Hippocampal formation (tissue), 2 donors: ENCODE results near the gene PTGDR2.

ENCODE experiments used
- DNase-seq, 2 donors: peaks; one replicate each; lab custom pipeline; 2025; lab: John Stamatoyannopoulos, UW

Gene PTGDR2

DNA sequence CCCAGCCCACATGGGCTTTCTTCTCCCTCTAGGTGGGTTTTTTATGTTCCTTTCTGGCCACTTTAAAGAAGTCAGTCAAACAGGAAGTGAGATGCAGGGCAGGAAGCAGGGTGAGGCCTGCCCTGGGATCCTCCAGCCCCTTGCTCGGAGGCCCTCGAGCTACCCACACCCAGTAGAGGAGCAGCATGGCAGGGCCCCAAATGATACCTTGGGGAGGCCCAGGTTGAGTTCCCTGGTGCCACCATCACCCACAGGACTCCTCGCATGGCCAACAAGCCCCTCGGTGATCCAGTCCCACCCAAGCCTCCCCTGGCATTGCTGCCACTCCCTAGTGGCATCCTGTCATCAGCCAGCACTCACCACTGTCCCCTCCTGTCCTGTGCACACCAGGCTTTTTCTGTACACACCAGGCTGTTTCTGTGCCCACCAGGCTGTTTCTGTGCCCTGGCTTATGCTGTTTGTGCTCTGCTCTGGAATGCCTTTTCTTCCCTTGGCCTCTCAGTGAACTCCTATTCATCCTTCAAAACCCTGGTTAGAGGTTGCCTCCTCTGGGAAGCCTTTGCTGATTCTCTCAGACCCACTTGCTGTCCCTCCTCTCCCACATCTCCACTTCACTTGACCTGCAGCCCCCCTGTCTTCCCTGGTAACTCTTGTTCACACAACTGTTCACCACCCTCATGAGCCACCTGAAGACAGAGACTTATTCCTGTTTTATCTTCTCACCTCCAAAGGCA is 3.1 kb upstream of the PTGDR2 start:
- DNase-seq: no peak

DNA sequence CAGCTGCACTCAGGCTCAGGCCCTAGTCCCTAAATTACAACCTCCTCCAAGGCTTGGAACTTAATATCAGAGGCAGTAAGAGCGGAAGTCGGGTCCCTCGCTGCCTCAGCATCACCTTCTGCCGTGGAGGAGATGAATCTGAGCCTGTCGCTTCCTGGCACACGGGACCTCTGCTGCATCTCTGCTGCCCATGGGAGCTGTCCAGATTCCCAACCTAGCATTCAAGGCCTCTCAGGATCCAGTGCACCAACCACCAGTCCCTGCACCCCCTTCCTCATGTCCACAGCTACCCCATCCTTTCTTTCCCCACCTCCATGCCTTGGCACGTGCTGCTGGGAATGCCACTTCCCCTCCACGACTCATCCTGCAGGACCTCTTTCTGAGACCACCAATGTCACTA is 2.5 kb upstream of the PTGDR2 start:
- no peak for DNase-seq

DNA sequence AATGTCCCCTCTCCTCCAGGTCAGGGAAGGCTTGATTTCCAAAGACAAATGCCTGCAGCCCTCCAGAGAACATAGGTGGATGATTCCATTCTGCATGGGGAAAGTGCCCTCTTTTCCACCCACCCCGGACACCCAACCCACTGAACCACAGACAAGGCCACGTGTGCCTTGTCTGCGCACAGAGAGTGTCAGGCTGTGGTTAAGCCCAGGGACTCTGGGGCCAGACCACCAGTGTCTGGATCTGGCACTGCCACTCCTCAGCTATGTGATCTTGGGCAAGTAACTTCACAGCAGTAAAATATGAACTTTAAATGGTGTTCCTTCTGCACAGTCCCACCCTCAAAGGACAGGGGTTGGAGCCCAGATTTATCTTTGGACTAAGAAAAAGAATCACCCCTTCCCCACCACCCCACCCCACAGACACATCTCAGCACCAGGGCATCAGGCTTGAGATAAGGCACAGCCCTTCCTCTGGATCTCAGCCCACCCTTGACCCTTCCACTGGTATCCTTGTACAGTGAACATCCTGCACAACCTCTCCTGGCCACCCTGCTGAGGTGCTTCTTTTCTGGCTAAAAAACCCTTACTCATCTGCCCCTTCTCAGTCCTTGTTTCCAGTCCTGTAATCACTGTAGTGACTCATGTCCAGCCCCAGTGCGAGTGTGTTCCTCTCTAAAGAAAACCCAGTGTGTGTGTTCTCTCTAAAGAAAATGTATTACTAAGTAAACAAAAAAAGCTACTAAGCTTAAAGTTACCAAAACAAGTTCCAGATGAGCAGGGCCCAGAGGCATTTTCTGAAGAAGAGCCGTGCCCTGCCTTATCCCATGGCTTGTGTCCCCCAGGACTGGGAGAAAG is 1.9 kb upstream of the PTGDR2 start:
- no peak for DNase-seq

DNA sequence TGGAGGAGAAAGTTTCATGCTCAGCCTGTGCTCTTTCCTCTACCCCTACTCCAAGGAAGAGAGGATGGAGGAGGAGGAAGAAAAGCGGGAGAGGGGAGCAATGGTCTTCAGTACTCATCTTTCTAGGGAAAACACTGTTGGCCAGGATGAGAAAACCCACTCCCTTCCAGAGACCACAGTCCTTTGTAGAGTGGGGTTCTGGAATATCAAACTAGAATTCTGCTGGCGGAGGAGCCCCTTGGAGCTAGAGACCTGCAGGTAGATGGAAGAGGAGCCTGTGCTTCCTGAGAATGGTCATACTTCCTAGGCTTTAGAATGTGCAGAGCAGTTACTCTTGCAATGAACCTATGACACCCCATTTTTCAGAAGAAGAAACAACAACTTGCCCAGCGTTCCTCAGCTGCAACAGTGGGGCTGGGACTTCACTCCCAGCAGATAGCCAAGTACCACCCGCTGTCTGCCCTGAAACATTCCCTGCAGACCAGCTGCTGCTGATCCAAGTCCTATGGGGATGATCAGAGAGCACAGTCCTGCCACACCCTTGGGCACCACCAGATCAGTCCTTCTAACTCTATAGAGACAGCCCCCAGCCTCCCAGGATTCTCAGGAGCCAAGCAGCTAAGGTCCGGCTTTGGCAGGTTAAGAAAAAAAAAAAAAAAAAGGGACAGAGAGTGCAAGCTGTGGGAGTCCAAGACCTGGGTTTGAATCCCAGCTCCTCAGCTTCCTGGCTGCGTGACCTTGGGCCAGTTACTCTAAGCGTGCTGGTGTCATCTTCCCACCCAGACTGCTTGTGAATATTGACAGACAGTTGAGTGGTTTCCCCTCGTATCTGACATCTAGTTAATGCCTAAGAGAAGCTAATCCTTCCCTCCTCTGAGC is 664 bp downstream of the PTGDR2 start:
- no peak for DNase-seq

DNA sequence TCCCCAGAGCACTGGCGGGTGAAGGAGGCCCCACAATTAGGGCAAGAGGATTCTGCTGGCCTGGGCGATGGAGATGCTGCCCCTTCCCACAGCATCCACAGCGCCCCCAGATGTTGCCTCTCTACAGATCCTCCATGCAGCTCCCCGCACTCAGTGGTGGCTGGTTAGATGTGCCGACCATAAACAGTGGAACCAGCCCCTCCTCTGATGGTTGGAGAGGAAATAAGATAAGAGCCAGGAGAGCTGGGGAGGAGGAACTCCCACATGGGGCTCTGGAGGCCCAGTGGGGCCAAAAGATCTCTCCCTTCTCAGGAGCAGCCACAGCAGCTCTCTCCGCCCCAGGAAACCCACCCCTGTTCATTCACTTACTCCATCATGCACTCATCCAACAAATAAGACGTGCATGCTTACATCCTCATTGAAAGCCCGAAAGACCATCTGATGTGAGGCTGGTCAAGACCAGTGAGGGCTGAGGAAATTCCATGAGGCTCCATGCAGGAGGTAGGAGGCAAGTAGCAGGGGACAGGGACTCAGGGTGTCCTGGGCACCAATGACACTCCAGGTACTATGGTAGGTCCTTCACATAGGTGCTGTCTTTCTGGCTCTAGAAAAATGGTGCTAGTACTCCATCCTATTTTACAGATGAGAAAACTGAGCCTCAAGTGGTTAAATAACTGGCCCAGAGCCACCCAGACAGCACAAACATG is 1.5 kb downstream of the PTGDR2 start:
- DNase-seq: no peak

DNA sequence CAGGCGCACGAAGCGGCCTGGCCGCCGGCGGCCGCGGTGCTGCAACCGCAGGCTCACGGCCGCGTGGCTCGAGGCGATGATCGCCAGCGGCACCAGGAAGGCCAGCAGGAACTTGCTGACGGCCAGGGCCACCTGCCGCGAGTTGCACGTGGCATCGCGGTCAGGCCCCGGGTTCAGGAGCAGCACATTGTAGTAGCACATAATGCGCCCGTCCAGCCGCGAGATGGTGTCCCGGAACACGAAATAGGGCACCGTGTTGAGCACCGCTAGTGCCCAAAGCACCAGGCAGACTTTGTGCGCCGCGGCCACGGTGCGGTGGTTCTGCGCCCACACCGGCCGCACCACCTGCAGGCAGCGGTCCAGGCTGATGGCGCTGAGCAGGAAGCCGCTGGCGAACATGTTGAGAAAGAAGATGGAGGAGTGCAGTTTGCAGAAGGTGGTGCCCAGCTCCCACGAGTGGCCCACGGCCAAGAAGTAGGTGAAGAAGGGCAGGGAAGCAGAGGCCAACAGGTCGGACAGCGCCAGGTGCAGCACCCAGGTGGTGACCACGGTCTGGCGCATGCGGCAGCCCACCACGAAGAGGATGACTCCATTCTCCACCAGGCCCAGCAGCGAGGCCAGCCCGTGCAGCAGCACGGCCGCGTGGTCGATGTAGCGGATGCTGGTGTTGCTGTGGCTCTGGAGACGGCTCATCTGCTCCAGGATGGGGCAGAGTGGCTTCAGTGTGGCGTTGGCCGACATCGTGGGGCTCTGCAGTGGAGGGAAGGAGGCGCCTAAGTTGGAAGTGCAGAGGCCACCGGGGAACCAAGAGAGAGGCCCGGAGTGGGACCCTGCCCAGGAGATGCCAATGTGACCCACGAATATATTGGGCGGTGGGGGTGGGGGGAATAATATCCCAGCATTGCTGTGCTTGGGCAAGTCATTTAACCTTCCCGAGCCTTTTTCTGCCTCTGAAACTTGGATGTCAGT is 2.5 kb downstream of the PTGDR2 start:
- no peak for DNase-seq

DNA sequence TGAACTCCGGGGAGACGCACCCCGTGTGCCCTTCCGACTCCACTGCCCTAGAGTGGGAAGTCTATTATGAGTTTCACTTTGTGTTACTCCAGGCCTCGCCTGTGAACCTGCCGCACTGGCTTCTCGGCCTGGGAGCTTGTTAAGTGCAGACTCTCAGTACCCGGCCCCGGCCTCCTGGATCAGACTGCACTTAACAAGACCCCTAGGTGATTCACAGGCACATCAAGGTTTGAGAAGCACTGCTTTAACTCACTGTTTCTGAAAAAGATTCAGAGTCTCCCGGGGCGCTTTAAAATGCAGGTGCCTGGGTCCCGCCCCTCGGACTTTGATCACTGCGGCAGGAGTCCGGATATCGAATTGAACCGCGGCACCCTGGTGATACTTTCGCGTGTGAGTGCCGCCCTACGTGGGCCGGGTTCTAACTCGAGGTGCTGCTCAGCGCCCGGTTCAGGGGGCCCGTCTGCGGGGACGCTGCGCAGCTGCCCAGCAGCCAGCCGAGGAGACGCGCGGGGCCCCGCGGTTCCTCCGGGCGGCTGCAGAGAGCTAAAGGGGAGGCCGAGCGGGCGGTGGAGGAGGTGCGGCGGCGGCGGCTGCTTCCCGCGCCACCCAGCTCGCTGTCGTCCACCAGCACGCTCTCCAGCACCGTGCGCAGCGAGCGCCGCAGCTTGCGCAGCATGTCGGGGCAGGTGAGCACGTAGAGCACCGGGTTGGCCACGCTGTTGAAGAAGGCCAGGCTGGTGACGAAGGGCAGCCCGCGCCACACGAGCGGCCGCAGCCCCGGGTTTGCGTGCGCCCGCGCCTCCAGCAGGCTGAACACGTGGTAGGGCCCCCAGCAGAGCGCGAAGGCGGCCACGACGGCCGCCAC is 3.4 kb downstream of the PTGDR2 start:
- DNase-seq: no peak

DNA sequence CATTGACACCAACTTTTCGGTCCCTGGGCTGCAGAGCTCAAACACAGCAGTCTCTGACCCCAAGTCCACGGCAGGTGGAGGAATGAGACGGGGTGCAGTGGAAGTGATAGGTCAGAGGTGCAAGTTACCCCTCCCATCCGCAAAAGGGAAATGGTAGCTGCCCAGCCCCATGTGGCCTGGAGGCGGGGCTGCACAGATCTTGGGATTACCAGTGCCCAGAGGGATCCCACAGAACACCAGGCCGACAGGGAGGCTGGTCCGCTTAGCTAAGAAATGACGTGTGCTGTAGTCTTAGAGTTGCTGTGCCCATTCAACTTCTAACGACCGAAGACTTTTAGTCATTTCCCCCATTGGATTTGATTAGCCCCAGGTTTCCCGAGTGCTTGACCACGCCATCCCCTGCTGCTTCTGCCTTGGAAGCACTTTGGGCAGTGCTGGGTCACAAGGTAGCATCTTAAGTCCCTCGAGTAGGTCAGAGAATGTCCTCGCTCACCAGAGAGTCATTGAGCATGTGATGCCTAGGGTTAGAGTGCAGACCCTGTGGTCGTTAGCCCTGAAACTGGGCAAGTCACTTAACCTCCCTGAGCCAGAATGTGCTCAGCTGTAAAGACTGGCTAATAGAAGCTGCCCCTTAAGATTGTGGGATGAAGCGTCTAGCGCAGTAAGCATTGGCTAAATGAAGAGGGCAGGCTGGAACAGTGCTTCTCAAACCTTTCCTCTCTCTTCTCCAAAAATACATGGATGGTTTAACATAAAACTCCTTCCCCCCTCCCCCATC is 4.2 kb downstream of the PTGDR2 start:
- DNase-seq: no peak

DNA sequence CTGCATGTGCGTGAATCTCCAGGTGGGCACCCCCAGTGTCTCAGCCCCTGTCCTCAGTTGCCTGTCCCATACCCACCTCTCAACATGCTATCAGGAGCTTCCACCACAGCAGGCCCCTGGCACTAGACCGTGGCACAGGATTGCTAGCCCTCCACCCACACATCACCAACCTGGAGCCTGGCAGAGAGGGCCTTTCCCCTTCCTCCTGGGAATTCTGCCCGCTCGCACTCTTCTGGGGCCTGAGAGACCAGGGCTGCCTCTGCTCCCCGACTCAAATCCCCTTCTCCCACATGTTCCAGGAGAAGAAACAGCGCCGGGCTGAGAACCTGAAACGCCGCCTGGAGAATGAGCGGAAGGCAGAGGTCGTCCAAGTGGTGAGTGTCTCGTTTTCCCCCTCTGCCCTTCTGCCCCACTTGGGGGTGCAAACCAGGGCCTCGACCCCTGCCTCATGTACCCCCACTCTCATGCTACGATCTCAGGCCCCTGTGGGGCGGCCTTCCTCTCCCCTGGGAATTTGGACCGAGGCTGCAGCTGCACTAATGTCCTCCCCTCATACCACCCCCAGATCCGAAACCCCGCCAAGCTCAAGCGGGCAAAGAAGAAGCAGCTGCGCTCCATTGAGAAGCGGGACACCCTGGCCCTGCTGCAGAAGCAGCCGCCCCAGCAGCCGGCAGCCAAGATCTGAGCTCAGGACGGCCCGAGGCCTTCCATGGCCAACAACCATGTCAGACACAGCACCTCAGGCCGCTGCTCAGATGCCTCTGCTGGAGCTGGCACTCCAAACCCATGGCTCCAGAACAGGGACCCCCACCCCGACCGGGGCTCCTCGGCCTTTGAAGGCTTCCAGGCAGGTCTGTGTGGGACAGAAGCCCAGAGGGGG is 5.9 kb downstream of the PTGDR2 start:
- no peak for DNase-seq

DNA sequence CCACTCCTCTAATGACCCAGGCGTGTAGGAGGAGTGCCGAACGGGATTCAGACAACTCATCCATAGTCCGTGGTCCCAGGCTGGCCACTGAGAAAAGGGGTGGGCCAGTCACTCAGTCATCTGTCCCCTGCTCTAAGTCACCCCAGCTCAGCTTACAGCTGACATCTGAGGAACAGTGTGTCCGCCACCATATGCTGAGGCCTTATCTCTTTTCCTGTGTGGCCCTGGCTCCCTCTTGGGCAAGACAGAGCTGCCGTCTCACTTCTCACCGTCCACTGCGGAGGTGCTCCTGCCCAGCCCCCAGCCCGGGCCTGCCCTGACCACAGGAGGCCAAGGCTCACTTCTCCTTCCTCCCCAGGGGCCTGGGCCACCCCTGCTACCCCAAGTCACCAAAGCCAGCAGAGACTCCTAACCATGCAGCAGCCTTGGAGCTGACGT is 7.0 kb downstream of the PTGDR2 start:
- no peak for DNase-seq

DNA sequence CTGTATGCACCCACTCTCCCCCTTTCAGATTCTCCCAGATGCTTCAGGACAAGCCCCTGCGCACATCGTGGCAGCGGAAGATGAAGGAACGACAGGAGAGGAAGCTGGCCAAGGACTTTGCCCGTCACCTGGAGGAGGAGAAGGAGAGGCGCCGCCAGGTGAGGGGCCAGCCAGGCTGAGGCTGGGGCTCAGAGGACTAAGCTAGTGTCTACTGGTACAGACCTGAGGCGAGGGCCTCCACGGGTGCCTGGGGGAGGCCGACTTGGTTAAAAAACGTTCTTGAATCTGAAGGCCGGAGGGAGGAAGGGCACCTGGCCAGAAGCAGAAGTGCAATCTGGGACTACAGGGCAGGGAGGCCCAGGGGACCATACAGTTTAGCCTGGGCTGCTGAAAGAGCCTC is 7.9 kb downstream of the PTGDR2 start:
- no peak for DNase-seq

DNA sequence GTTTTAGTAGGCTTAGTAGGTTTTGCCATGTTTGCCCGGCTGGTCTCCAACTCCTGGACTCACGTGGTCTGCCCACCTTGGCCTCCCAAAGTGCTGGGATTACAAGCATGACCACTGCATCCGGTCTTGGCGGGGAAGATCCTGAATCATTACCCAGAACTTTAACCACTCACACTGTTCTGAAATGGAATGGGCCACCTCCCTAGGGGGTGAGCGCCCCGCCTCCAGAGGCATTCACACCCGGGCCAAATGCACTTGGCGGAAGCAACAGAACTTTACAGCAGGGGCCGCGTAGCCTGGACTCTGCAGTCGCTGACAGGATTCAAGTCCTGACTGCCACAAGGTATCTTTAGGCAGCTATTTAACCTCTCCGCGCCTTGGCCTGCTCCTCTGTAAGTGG is 8.5 kb downstream of the PTGDR2 start:
- DNase-seq: no peak

DNA sequence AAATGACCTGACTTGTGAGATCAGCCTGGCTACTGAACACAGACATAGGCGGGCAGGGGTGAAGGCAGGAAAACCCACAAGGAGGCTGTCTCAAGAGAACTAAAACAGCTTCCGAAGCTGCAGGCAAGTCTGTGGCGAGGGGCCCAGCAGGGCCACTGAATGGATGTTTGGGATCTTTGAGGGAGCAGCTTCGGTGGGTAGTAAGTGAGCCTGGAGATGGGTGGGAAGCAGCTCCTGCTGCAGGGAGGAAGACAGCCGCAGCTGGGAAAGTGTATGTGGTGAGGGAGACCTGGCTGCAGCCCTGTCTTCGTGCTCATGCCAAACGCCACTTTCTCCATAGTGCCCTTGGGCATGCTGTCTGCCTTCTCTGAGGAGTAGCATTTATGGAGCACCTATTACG is 10.4 kb downstream of the PTGDR2 start:
- no peak for DNase-seq

DNA sequence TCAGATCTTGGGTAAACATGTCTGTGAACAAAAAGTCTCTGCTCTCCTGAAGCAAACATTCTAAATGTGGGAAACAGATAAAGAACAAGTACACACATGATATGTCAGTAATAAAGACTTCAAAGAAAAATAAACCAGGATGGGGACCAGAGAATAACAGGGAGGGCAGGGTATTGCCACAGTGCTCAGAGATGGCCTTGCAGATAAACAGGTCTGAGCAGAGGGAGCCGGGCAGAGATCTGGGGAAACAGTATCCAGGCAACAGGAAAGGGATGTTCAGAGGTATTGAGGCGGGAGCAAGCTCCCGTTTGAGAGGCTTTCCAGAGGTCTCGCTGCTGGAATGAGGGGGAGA is 10.9 kb downstream of the PTGDR2 start:
- no peak for DNase-seq

DNA sequence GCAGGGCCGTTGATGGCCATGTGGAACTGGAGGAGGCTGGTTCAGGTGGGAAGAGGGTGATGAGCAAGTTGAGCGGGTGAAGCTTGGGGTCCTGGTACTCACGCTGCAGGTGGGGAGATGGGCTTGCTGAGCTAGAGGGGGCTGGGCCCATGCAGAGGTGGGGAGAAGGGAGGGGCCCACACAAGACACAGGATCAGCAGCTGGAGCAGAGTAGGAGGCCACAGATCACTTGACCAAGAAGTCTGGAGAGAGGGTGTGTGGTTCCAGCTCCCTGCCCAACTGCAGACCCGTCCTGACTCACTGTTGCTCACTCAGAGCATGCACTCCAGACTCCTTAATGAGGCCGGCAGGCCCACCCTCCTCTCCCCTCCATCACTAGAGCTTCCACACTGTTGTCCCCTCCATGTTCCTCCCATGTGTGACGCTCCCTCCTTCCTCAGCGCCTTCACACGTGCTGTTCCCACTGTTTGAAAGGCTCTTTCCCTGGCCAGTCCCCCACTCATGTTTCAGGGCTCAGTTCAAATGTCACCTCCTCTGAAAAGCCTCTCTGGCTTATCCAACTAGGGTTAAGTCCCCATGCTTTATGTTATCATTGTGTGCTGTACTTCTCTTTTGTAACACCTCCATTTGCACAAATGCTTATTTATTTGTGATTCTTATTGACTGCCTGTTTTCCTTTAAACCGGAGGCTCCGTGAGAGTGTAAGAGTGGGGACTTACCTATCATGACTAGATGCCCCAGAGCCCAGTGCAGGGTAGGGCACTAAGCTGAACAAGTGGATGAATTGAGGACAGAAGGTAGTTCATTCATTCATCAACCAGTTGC is 11.5 kb downstream of the PTGDR2 start:
- no peak for DNase-seq

DNA sequence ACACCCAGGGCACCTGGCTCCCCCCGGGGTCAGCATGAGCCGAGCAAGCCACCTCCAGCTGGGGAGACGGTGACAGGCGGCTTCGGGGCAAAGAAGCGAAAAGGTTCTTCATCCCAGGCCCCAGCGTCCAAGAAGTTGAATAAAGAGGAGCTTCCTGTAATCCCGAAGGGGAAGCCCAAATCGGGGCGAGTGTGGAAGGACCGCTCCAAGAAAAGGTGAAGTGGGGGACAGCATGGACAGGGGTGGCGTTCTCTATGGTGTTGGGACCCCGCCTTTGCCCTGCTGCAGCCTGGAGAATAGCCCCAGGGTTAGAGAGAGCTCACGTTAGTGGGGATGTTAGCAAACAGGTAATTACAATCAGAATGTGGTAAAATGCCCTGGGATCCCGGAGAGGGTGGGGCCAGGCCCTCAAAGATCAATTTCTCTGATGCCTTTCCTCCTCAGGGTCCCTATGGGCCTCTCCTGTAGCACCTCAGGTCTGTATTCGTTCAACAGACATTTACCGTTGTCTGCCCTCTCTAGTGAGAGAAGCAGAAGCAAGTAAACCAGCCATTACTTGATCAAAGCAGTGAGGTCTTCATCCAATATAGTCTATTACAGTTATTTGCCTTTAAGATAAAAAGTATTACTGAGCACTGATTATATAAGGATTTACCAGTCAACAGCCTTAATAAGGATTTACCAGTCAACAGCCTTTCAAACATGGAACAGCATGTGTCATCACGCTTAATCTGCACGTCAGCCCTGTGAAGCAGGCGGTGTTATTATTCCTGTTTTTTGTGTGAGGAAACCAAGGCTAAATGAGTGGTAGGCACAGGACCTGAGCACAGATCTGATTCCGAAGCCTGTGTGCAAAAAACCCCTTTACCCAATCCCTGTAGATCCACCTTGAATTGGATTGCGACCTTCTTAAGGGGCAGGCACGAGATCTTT is 12.8 kb downstream of the PTGDR2 start:
- no peak for DNase-seq
